BJ (cell line): ENCODE data around the gene PLEKHG3. TPM values are rescaled to one million over a fixed set of nuclear protein-coding genes. Genes with fewer than 3 reads are reported as not detected.
A peak's percentile ranks its signal among the peaks of the same experiment; 100 is the strongest.

Experiments used
- CTCF ChIA-PET: fragments of 350-600 bp; formaldehyde crosslinking; extraction: SDS; loops from one replicate; lab custom pipeline; 2021; ENCODE audit warnings: antibody characterized with exemption, inconsistent platforms; lab: Yijun Ruan, JAX
- POLR2A ChIA-PET: fragments of 300-600 bp; sonication (Branson Sonifier 250); formaldehyde crosslinking; extraction: SDS; loops from one replicate; lab custom pipeline; 2021; ENCODE audit warnings: antibody characterized with exemption; lab: Charles Lee
- DNase-seq: peaks from one replicate; pipeline ENCODE4 v3.0.0-alpha.2; 2011; ENCODE audit warnings: low read depth
- H3K27me3 ChIP-seq: 2 replicates; pipeline ENCODE4 v1.6.0; 2011; ENCODE audit warnings: low read length; ENCODE audit not compliant: control insufficient read depth, insufficient read depth
- H3K36me3 ChIP-seq: 2 replicates; pipeline ENCODE4 v1.5.1; 2011; ENCODE audit warnings: low read length; ENCODE audit not compliant: control insufficient read depth, insufficient read depth
- H3K4me3 ChIP-seq: 2 replicates; pipeline ENCODE4 v1.5.1; 2011; ENCODE audit warnings: low read depth, mild to moderate bottlenecking, control low read depth, low read length
- CTCF ChIP-seq: IDR thresholded peaks from 2 replicates; pipeline ENCODE4 v1.5.1; 2011; ENCODE audit warnings: low read depth, mild to moderate bottlenecking, control low read depth, inconsistent platforms, low read length, moderate library complexity; ENCODE audit not compliant: insufficient read depth
- polyA plus RNA-seq: library from polyadenylated mRNA; depleted of rRNA; stranded (reverse); fragments of >200 nt; gene quantifications from 2 replicates; pipeline ENCODE4 v1.2.3, GENCODE V29; 2011

The PLEKHG3 gene
- polyA plus RNA-seq, 1 experiment: 12.4 TPM

- ChIA-PET CTCF (interaction anchor here (1.3 to 1.4 kb wide), 2 partner anchors 9 to 10 kb away, joined by 3 to 4 read pairs; no protein-coding TSS in a partner anchor), POLR2A (no interaction called here)
- no peak for DNase-seq
- H3K27me3 ChIP-seq: no peaks in the 10 kb centered on the region
- TF ChIP-seq CTCF: no peak
- no peak overlapping the region for H3K4me3 ChIP-seq
- H3K36me3 ChIP-seq: no peaks in the 10 kb centered on the region
Measured at GRCh38 chr14:64754685-64755084, 50.5 kb downstream of the PLEKHG3 start.

- H3K36me3 ChIP-seq: no peaks in the 10 kb centered on the region
- no peaks in the 10 kb centered on the region for H3K27me3 ChIP-seq
- CTCF ChIA-PET: interaction anchor here (0.8 to 1.4 kb wide), 3 partner anchors 9 to 83 kb away, joined by 3 to 4 read pairs (median 3); no protein-coding TSS in a partner anchor
- DNase-seq: peak; percentile 46
- POLR2A ChIA-PET: no interaction called here
- no peak for TF ChIP-seq CTCF
- no peak overlapping the region for H3K4me3 ChIP-seq
Measured at GRCh38 chr14:64755781-64756221, 51.6 kb downstream of the PLEKHG3 start.

- TF ChIP-seq CTCF: no peak
- POLR2A ChIA-PET: no interaction called here
- no peak overlapping the region for H3K4me3 ChIP-seq
- no peaks in the 10 kb centered on the region for H3K27me3 ChIP-seq
- CTCF ChIA-PET: no interaction called here
- no peak for DNase-seq
- no peaks in the 10 kb centered on the region for H3K36me3 ChIP-seq
Measured at GRCh38 chr14:64756712-64757111, 52.5 kb downstream of the PLEKHG3 start.

- ChIA-PET CTCF (interaction anchor here (1.5 to 5.3 kb wide), 2 partner anchors 12 to 85 kb away, joined by 4 to 51 read pairs; no protein-coding TSS in a partner anchor), POLR2A (no interaction called here)
- TF ChIP-seq CTCF: no peak
- Histone ChIP-seq H3K4me3 (no peak overlapping the region), H3K36me3 (no peaks in the 10 kb centered on the region), H3K27me3 (no peaks in the 10 kb centered on the region)
- DNase-seq: no peak
Measured at GRCh38 chr14:64757601-64758000, 53.4 kb downstream of the PLEKHG3 start.

- TF ChIP-seq CTCF: no peak
- DNase-seq: no peak
- Histone ChIP-seq H3K27me3 (no peaks in the 10 kb centered on the region), H3K4me3 (no peak overlapping the region), H3K36me3 (no peaks in the 10 kb centered on the region)
- ChIA-PET CTCF (interaction anchor here (1.0 to 5.3 kb wide), 5 partner anchors 8 to 313 kb away, joined by 3 to 51 read pairs (median 4); no protein-coding TSS in a partner anchor), POLR2A (no interaction called here)
Measured at GRCh38 chr14:64758025-64758521, 53.8 kb downstream of the PLEKHG3 start.
